ENCODE results near the gene PCDHAC1. TPM values are rescaled to one million over a fixed set of nuclear protein-coding genes. Genes with fewer than 3 reads are reported as not detected.

PCDHAC1 gene
- total RNA-seq, 1 experiment from 2014 or later = 0.59 TPM

DNA sequence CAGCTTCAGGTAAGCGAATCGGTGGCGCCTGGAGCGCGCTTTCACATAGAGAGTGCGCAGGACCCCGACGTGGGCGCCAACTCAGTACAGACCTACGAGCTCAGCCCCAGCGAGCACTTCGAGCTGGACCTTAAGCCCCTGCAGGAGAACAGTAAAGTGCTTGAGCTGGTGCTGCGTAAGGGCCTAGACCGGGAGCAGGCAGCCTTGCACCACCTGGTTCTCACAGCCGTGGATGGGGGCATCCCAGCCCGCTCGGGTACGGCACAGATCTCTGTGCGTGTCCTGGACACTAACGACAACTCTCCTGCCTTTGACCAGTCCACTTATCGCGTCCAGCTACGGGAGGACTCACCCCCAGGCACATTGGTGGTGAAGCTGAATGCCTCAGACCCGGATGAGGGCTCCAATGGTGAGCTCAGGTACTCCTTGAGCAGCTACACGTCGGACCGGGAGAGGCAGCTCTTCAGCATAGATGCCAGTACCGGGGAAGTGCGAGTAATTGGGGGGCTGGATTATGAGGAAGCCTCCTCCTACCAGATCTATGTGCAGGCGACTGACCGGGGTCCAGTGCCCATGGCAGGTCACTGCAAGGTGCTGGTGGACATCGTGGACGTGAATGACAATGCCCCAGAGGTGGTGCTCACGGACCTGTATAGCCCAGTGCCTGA, 41.3 kb downstream of the PCDHAC1 start:
- ChIA-PET POLR2A (no interaction called here), CTCF (interaction anchor here (2.0 kb wide), 1 partner anchor 73 kb away, joined by 5 read pairs; no protein-coding TSS in a partner anchor)
- no peak for ATAC-seq
- no peak for DNase-seq (ENCODE audit: low read depth, low spot score)
- H3K4me3 ChIP-seq (ENCODE audit: low read depth in 2 of 2, low read length in 2 of 2) = no peak overlapping the region; a peak in 1 of 4 replicates
- BruUV-seq (replicated peaks) = no TSS peak
- H3K27ac ChIP-seq (ENCODE audit: low read length) = no peak overlapping the region
- H3K9me3 ChIP-seq (ENCODE audit: control insufficient read depth, insufficient read depth, low read depth, low read length) = no peaks in the 10 kb centered on the region
- TF ChIP-seq, protein P1, sequence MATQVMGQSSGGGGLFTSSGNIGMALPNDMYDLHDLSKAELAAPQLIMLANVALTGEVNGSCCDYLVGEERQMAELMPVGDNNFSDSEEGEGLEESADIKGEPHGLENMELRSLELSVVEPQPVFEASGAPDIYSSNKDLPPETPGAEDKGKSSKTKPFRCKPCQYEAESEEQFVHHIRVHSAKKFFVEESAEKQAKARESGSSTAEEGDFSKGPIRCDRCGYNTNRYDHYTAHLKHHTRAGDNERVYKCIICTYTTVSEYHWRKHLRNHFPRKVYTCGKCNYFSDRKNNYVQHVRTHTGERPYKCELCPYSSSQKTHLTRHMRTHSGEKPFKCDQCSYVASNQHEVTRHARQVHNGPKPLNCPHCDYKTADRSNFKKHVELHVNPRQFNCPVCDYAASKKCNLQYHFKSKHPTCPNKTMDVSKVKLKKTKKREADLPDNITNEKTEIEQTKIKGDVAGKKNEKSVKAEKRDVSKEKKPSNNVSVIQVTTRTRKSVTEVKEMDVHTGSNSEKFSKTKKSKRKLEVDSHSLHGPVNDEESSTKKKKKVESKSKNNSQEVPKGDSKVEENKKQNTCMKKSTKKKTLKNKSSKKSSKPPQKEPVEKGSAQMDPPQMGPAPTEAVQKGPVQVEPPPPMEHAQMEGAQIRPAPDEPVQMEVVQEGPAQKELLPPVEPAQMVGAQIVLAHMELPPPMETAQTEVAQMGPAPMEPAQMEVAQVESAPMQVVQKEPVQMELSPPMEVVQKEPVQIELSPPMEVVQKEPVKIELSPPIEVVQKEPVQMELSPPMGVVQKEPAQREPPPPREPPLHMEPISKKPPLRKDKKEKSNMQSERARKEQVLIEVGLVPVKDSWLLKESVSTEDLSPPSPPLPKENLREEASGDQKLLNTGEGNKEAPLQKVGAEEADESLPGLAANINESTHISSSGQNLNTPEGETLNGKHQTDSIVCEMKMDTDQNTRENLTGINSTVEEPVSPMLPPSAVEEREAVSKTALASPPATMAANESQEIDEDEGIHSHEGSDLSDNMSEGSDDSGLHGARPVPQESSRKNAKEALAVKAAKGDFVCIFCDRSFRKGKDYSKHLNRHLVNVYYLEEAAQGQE (IDR thresholded peaks at IDR 0.05; ENCODE audit: insufficient read depth in 1 of 2, low read depth in 2 of 2, low read length in 1 of 2) = no peak
- TF ChIP-seq TCF7L2 (IDR thresholded peaks at IDR 0.05; ENCODE audit: low read depth, low read length) (no peak), POLR2AphosphoS5 (IDR thresholded peaks at IDR 0.05; ENCODE audit: low read depth, low read length) (no peak), SIN3A (IDR thresholded peaks at IDR 0.05; ENCODE audit: borderline replicate concordance, insufficient read depth, low read depth, low read length) (no peak)
- TF ChIP-seq, protein P2, sequence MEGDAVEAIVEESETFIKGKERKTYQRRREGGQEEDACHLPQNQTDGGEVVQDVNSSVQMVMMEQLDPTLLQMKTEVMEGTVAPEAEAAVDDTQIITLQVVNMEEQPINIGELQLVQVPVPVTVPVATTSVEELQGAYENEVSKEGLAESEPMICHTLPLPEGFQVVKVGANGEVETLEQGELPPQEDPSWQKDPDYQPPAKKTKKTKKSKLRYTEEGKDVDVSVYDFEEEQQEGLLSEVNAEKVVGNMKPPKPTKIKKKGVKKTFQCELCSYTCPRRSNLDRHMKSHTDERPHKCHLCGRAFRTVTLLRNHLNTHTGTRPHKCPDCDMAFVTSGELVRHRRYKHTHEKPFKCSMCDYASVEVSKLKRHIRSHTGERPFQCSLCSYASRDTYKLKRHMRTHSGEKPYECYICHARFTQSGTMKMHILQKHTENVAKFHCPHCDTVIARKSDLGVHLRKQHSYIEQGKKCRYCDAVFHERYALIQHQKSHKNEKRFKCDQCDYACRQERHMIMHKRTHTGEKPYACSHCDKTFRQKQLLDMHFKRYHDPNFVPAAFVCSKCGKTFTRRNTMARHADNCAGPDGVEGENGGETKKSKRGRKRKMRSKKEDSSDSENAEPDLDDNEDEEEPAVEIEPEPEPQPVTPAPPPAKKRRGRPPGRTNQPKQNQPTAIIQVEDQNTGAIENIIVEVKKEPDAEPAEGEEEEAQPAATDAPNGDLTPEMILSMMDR (IDR thresholded peaks at IDR 0.05) = no peak
- no peaks in the 10 kb centered on the region for H3K36me3 ChIP-seq (ENCODE audit: control insufficient read depth, insufficient read depth, low read length)
- no peaks in the 10 kb centered on the region for H3K27me3 ChIP-seq (ENCODE audit: control insufficient read depth, insufficient read depth, low read length)
- H3K4me1 ChIP-seq (ENCODE audit: control insufficient read depth, insufficient read depth, low read length) = peaks cover 3% of the 10 kb centered on the region; the same call in 1 of the 2 replicates
- in situ Hi-C loops (cut with HindIII; ENCODE audit: low pct_unique_long_range_greater_than_20kb, low sequenced_read_pairs) (no loop called here), intact Hi-C loops (cut with micrococcal nuclease; ENCODE audit: unreplicated experiment) (no loop called here)

DNA sequence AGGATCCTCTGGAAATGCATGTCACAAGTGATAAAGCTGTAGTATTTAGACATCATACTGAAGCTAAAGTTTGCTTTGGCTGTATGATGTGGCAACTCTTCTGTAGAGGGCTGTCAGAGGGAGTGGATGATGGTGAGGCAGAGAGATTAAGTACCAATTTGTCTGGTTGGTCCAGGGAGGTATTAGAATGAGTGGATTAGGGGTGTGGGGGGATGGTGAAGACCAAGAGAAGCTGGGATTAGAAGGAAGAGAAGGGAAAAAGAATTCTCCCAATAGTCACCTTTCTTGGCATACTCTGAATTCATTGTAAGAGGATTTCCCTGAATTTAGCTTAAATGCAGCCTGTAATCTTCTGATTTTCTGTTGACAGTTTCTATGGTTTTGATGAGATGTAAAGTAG, 43.8 kb downstream of the PCDHAC1 start:
- ChIA-PET CTCF (no interaction called here), POLR2A (no interaction called here)
- H3K4me1 ChIP-seq (ENCODE audit: control insufficient read depth, insufficient read depth, low read length) = peaks cover 3% of the 10 kb centered on the region; the same call in 1 of the 2 replicates
- TF ChIP-seq TCF7L2 (IDR thresholded peaks at IDR 0.05; ENCODE audit: low read depth, low read length) (no peak), SIN3A (IDR thresholded peaks at IDR 0.05; ENCODE audit: borderline replicate concordance, insufficient read depth, low read depth, low read length) (no peak), POLR2AphosphoS5 (IDR thresholded peaks at IDR 0.05; ENCODE audit: low read depth, low read length) (no peak)
- TF ChIP-seq, protein P1 (IDR thresholded peaks at IDR 0.05; ENCODE audit: insufficient read depth in 1 of 2, low read depth in 2 of 2, low read length in 1 of 2) = no peak
- TF ChIP-seq, protein P2 (IDR thresholded peaks at IDR 0.05) = no peak
- no peak overlapping the region for H3K4me3 ChIP-seq (ENCODE audit: low read depth in 2 of 2, low read length in 2 of 2)
- DNase-seq (ENCODE audit: low read depth, low spot score) = no peak
- no peak for ATAC-seq
- in situ Hi-C loops (cut with HindIII; ENCODE audit: low pct_unique_long_range_greater_than_20kb, low sequenced_read_pairs) (no loop called here), intact Hi-C loops (cut with micrococcal nuclease; ENCODE audit: unreplicated experiment) (no loop called here)
- no peaks in the 10 kb centered on the region for H3K9me3 ChIP-seq (ENCODE audit: control insufficient read depth, insufficient read depth, low read depth, low read length)
- no peaks in the 10 kb centered on the region for H3K27me3 ChIP-seq (ENCODE audit: control insufficient read depth, insufficient read depth, low read length)
- no peaks in the 10 kb centered on the region for H3K36me3 ChIP-seq (ENCODE audit: control insufficient read depth, insufficient read depth, low read length)
- BruUV-seq (replicated peaks) = no TSS peak
- no peak overlapping the region for H3K27ac ChIP-seq (ENCODE audit: low read length)

Data from Panc1 (cell line).